ENCODE measurements around the gene PRKCB. TPM values are rescaled to one million over a fixed set of nuclear protein-coding genes. Genes with fewer than 3 reads are reported as not detected.

PRKCB gene
- polyA plus RNA-seq, 4 donors: 4.2 to 7.7 (median 5.0) TPM

- DNase-seq (ENCODE audit: low read depth in 4 of 4, low spot score in 3 of 4): no peak
Observed at GRCh38 chr16:24117680-24118079, 281.9 kb downstream of the PRKCB start.

- no peak for DNase-seq (ENCODE audit: low read depth in 4 of 4, low spot score in 3 of 4)
Observed at GRCh38 chr16:24118126-24118821, 282.5 kb downstream of the PRKCB start.

GRCh38 chr16:24119807-24120206 is 284.0 kb downstream of the PRKCB start:
- DNase-seq (ENCODE audit: low read depth in 4 of 4, low spot score in 3 of 4): no peak

GRCh38 chr16:24123275-24123674 is 287.5 kb downstream of the PRKCB start:
- no peak for DNase-seq (ENCODE audit: low read depth in 4 of 4, low spot score in 3 of 4)

GRCh38 chr16:24124291-24124690 is 288.5 kb downstream of the PRKCB start:
- no peak for DNase-seq (ENCODE audit: low read depth in 4 of 4, low spot score in 3 of 4)

GRCh38 chr16:24125214-24125613 is 289.4 kb downstream of the PRKCB start:
- no peak for DNase-seq (ENCODE audit: low read depth in 4 of 4, low spot score in 3 of 4)

- no peak for DNase-seq (ENCODE audit: low read depth in 4 of 4, low spot score in 3 of 4)
Observed at GRCh38 chr16:24129412-24129918, 293.7 kb downstream of the PRKCB start.

GRCh38 chr16:24130494-24131085 is 294.8 kb downstream of the PRKCB start:
- DNase-seq (ENCODE audit: low read depth in 4 of 4, low spot score in 3 of 4): no peak

- no peak for DNase-seq (ENCODE audit: low read depth in 4 of 4, low spot score in 3 of 4)
Observed at GRCh38 chr16:24131294-24131693, 295.5 kb downstream of the PRKCB start.

GRCh38 chr16:24132048-24132796 is 296.4 kb downstream of the PRKCB start:
- no peak for DNase-seq (ENCODE audit: low read depth in 4 of 4, low spot score in 3 of 4)

GRCh38 chr16:24132797-24133155 is 297.0 kb downstream of the PRKCB start:
- DNase-seq (ENCODE audit: low read depth in 4 of 4, low spot score in 3 of 4): no peak

GRCh38 chr16:24135624-24136565 is 300.1 kb downstream of the PRKCB start:
- DNase-seq (ENCODE audit: low read depth in 4 of 4, low spot score in 3 of 4): no peak

GRCh38 chr16:24138024-24138423 is 302.2 kb downstream of the PRKCB start:
- no peak for DNase-seq (ENCODE audit: low read depth in 4 of 4, low spot score in 3 of 4)

- DNase-seq (ENCODE audit: low read depth in 4 of 4, low spot score in 3 of 4): no peak
Observed at GRCh38 chr16:24138575-24138974, 302.8 kb downstream of the PRKCB start.

- DNase-seq (ENCODE audit: low read depth in 4 of 4, low spot score in 3 of 4): no peak
Observed at GRCh38 chr16:24139282-24139681, 303.5 kb downstream of the PRKCB start.

GRCh38 chr16:24140730-24141129 is 304.9 kb downstream of the PRKCB start:
- no peak for DNase-seq (ENCODE audit: low read depth in 4 of 4, low spot score in 3 of 4)

GRCh38 chr16:24141466-24141865 is 305.7 kb downstream of the PRKCB start:
- DNase-seq (ENCODE audit: low read depth in 4 of 4, low spot score in 3 of 4): no peak

GRCh38 chr16:24141917-24142316 is 306.1 kb downstream of the PRKCB start:
- DNase-seq (ENCODE audit: low read depth in 4 of 4, low spot score in 3 of 4): no peak

GRCh38 chr16:24145927-24146326 is 310.1 kb downstream of the PRKCB start:
- DNase-seq (ENCODE audit: low read depth in 4 of 4, low spot score in 3 of 4): no peak

- DNase-seq (ENCODE audit: low read depth in 4 of 4, low spot score in 3 of 4): no peak
Observed at GRCh38 chr16:24146518-24146917, 310.7 kb downstream of the PRKCB start.

GRCh38 chr16:24149102-24149501 is 313.3 kb downstream of the PRKCB start:
- DNase-seq (ENCODE audit: low read depth in 4 of 4, low spot score in 3 of 4): no peak

All from left renal pelvis (tissue), 4 donors.